ENCODE measurements around the gene EFHC1. TPM values are rescaled to one million over a fixed set of nuclear protein-coding genes. Genes with fewer than 3 reads are reported as not detected.

Gene EFHC1
- total RNA-seq, 6 donors from 2014 or later = 16.2 to 96.4 (median 21.6) TPM

DNA sequence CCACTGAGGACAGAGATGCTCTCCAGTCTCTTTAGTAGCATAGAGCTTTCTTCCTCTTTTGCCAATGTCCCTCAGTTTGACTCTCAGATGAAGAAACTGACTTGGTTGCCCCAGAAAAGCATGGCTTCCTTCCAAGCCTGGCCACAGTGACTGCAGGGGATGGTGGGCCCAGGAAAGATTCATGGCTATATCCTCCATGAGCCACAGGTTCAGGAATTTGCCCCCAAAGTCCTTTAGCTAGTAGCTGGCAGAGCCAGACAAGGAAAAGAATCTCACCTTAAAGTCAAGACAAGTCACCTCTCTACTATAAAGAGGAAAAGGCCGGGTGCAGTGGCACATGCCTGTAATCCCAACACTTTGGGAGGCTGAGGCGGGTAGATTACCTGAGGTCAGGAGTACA lies 113.3 kb downstream of the EFHC1 start:
- Histone ChIP-seq H3K4me3 (no peak overlapping the region), H3K4me1 (peaks cover 10 to 17% (median 15%) of the 10 kb centered on the region in 4 donors), H3K36me3 (peaks cover 0 to 26% (median 11%) of the 10 kb centered on the region in 4 donors), H3K27ac (no peak overlapping the region), H3K9me3 (no peaks in the 10 kb centered on the region), H3K27me3 (no peaks in the 10 kb centered on the region)
- ATAC-seq (ENCODE audit: low FRiP score in 2 of 2) (no peak), DNase-seq (no peak)
- WGBS, 2 donors = 97% methylated on average over 2 of the region's 2 CpGs
- TF ChIP-seq POLR2AphosphoS5 (IDR thresholded peaks at IDR 0.05) (no peak), POLR2A (IDR thresholded peaks at IDR 0.05) (no peak), EP300 (IDR thresholded peaks at IDR 0.05) (no peak)
- TF ChIP-seq, protein P1, sequence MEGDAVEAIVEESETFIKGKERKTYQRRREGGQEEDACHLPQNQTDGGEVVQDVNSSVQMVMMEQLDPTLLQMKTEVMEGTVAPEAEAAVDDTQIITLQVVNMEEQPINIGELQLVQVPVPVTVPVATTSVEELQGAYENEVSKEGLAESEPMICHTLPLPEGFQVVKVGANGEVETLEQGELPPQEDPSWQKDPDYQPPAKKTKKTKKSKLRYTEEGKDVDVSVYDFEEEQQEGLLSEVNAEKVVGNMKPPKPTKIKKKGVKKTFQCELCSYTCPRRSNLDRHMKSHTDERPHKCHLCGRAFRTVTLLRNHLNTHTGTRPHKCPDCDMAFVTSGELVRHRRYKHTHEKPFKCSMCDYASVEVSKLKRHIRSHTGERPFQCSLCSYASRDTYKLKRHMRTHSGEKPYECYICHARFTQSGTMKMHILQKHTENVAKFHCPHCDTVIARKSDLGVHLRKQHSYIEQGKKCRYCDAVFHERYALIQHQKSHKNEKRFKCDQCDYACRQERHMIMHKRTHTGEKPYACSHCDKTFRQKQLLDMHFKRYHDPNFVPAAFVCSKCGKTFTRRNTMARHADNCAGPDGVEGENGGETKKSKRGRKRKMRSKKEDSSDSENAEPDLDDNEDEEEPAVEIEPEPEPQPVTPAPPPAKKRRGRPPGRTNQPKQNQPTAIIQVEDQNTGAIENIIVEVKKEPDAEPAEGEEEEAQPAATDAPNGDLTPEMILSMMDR (IDR thresholded peaks at IDR 0.05) = no peak

DNA sequence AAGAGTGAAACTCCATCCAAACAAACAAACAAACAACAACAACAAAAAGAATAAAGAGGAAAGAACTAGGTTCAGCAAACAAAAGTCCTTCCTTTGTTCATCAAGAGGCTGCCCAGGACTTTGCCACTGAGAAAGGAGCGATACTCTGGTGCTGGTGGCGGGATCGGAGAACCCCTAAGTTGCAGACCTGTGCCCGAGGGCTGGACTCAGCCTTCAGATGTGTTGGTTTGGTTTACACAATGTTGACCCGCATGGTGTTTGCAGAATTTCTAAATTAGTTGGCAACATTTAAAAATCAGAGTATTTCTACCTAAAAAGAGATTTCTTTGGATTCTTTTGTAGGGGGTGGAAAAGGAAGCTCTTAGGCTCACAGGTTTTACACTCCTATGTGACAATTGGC lies 114.2 kb downstream of the EFHC1 start:
- Histone ChIP-seq H3K9me3 (no peaks in the 10 kb centered on the region), H3K4me3 (no peak overlapping the region), H3K27me3 (no peaks in the 10 kb centered on the region), H3K4me1 (peaks cover 10 to 18% (median 15%) of the 10 kb centered on the region in 4 donors), H3K27ac (no peak overlapping the region), H3K36me3 (peaks cover 0 to 23% (median 11%) of the 10 kb centered on the region in 4 donors)
- TF ChIP-seq POLR2AphosphoS5 (IDR thresholded peaks at IDR 0.05) (no peak), POLR2A (IDR thresholded peaks at IDR 0.05) (no peak), EP300 (IDR thresholded peaks at IDR 0.05) (no peak)
- TF ChIP-seq, protein P1 (IDR thresholded peaks at IDR 0.05) = no peak
- DNase-seq = no peak
- ATAC-seq (ENCODE audit: low FRiP score in 2 of 2) = no peak
- WGBS, 2 donors = 93 to 98% methylated on average over 5 of the region's 5 CpGs

DNA sequence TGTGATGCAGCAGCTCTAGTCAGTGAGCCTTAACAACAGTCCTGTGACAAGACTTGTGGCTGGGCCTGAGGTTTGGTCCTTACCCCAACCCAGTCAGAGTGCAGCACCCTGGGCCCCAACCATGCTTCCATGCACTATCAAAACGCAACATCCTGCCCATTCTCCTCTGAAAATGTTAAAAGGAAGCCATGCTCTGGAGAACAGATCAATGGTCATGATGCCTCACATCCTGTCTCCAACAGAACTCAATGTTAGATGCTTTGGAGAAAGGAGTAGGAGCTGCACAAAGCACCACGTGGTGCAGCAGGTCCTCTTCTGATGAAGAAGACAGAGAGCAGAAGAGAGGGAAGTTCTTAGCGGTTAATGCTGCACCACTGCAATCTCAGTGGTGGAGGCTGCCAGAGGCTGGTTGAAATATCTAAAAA lies 114.8 kb downstream of the EFHC1 start:
- Histone ChIP-seq H3K36me3 (peaks cover 0 to 21% (median 11%) of the 10 kb centered on the region in 4 donors), H3K27ac (peak overlapping the region in 1 of 4 donors; percentile 5), H3K9me3 (no peaks in the 10 kb centered on the region), H3K4me1 (peaks cover 10 to 21% (median 15%) of the 10 kb centered on the region in 4 donors), H3K4me3 (no peak overlapping the region), H3K27me3 (no peaks in the 10 kb centered on the region)
- DNase-seq (no peak), ATAC-seq (ENCODE audit: low FRiP score in 2 of 2) (no peak)
- TF ChIP-seq POLR2A (IDR thresholded peaks at IDR 0.05) = no peak
- TF ChIP-seq EP300 (IDR thresholded peaks at IDR 0.05) = no peak
- no peak for TF ChIP-seq POLR2AphosphoS5 (IDR thresholded peaks at IDR 0.05)
- TF ChIP-seq, protein P1 (IDR thresholded peaks at IDR 0.05) = no peak
- 81 to 82% methylated on average over 3 of the region's 3 CpGs for WGBS, 2 donors

DNA sequence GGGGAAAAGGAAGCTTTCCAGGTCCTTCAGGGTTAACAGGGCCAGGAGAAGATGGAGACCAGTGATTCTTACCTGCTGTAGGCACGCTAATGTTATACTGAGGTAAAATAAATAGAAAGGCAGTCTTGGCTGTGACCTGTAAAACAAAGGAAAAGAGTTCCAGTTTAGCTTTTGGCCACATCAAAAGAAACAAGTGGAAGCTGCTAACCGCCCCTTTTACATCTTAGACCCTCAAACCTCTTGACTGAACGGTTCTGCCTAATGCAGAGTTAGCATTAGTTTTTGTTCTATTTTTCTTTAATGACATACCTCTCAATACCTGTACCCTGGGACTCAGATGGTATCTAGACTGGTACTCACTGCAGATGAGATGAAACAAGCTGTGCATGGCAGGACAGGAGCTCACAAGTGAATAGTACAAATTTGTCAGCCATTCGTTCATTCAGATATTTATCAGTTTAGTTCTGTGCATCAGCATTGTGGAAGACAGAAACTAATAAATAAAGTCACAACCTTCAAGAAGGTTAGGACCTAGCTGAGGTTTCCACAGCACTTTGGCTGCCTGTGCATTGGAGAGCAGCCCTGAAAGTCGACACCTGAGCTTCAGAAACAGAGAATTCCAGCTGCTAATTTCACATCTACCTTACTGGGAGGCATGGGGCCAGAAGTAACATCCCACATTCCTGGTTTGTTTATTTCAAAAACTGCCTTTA lies 115.7 kb downstream of the EFHC1 start:
- Histone ChIP-seq H3K4me3 (no peak overlapping the region), H3K27me3 (no peaks in the 10 kb centered on the region), H3K9me3 (no peaks in the 10 kb centered on the region), H3K4me1 (peaks cover 10 to 21% (median 15%) of the 10 kb centered on the region in 4 donors), H3K27ac (no peak overlapping the region), H3K36me3 (peaks cover 0 to 21% (median 11%) of the 10 kb centered on the region in 4 donors)
- 80 to 84% methylated on average over 5 of the region's 5 CpGs for WGBS, 2 donors
- no peak for DNase-seq
- no peak for ATAC-seq (ENCODE audit: low FRiP score in 2 of 2)
- TF ChIP-seq POLR2A (IDR thresholded peaks at IDR 0.05) (no peak), POLR2AphosphoS5 (IDR thresholded peaks at IDR 0.05) (no peak), EP300 (IDR thresholded peaks at IDR 0.05) (no peak)
- TF ChIP-seq, protein P1 (IDR thresholded peaks at IDR 0.05) = no peak
